T-helper 22 cell (primary cell): ENCODE results near the gene BFSP2.

ENCODE experiments used
- DNase-seq: peaks from one replicate; pipeline ENCODE4 v3.0.0-alpha.2; 2020; ENCODE audit warnings: low read depth

BFSP2 gene

GRCh38 chr3:133383741-133384140 lies 16.1 kb upstream of the BFSP2 start:
- DNase-seq = no peak

GRCh38 chr3:133384331-133385027 lies 15.4 kb upstream of the BFSP2 start:
- no peak for DNase-seq

DNA sequence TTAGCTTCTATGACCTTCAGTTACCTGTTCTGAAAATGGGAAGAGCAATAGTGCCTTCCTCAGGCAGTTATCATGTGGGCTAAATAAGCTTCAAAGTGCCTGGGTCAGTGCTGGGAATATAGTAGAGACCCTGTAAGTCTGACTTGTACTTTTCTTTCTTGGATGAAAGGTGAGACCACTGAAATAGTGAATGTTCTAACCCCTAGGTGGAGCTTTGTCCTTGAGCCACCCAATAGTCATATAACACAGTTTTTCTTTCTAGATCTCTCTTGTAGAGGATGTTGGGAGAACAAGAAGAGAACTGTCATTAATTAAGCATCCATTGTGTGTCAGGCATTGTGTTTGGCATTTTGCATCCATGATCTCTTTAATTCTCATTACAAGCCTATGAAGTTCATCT lies 13.0 kb upstream of the BFSP2 start:
- DNase-seq = no peak

DNA sequence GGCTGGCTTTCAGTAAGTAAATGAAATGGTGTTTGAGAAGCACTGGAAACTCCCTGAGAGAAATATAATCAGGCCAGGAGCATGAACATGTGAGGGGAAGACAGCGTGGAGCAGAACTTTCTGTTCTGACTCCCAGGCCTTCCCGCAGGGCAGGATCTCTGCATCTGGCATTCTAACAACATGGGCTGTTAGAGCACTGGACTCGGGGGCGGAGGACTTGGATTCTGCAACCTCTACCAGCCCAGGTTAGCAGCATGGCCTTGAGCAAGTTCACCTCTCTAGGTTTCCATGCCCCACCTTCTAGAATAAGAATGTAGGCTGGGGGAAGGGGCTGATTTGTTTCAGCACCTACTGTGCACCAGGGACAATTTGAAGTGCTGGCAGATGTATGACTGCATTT lies 12.5 kb upstream of the BFSP2 start:
- DNase-seq = no peak

DNA sequence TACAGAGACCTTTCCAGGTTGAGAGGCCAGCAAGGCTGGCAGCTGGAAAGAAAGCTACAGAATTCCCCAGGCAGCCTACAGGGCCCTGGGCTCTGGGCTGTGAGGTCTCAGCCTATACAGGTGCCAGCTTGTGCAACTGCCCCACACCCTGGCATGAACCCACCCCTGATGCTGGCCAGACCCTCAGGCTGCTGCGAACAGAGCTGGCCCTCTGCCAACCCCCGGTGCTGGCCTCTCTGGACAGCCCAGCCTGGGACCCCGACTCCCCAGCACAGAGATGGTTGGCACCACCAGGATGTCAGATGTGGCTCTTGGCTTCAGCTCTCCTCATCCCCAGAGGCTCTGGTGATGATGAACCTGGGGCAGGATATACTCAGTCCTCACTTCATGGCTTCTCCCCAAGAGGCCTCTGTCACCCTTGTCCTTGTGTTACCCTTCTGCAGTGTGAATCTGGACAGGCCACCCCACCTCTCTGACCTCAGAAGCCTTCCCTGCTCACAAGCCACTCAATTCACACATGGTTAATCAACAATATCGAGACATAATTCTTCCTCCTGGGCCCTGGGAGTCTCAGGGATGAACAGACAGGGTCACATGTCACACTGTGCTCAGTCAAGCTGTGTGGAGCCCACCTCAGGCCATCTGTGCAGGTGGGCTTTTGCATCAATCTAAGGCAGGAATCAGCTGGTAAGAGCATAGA lies 11.0 kb upstream of the BFSP2 start:
- no peak for DNase-seq

- no peak for DNase-seq
Measured at GRCh38 chr3:133390715-133391114, 9.1 kb upstream of the BFSP2 start.

- no peak for DNase-seq
Measured at GRCh38 chr3:133393204-133393603, 6.7 kb upstream of the BFSP2 start.

DNA sequence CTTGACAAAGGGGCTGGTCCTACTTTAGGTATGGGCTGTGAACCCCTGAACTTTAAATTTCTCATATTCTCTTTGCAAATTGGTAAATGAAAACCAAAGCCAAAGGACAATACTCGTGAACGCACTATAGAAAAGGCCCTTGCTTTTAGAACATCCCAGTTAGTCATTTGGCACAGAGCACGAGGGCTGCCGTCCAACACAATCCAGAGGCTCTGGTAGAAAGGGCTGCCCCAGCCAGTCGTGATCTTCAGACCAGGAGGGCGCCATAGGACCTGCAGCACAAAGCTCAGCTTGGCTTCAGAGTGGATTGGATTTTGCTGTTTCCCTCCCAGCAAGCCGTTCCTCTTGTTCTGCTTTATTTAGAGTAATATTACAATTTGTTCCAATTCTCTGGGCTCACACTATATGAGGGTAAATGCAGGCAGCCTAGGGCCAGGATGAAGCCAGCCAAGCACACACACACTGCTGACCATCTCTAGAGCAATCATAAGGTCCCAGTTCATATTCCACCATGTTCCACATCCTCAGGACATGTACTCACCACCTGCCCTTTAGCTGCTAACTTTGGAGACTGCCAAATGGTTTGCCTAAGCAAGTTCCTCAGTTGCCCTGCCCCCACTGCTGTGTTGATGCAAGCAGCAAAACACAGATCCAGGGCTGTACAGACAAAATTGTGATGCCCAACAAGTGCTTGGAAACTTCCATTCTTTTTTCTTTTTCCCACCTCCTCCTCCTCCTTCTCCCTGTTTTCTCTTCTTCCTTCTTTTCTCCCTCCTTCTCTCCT lies 6.0 kb upstream of the BFSP2 start:
- DNase-seq = no peak

GRCh38 chr3:133394561-133395311 lies 5.1 kb upstream of the BFSP2 start:
- DNase-seq = no peak

DNA sequence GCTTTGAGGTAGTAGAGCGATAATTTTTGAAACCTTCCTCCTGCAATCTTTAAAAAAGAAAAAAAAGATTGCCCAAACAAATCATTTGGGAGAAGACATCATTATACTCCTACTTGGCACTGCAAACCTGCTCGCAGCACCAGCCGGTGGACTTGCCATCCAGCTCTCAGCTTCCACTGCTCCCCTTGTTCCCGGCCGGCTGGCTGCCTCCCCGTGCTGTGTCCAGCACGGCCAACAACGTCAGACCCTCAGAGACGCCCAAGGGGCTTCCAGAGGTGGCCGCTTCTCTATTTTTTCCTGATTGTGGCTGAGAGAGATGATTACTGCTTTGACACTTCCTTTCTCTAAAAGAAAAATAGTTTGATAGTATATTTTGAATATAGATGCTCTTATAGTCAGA lies 3.0 kb upstream of the BFSP2 start:
- no peak for DNase-seq

DNA sequence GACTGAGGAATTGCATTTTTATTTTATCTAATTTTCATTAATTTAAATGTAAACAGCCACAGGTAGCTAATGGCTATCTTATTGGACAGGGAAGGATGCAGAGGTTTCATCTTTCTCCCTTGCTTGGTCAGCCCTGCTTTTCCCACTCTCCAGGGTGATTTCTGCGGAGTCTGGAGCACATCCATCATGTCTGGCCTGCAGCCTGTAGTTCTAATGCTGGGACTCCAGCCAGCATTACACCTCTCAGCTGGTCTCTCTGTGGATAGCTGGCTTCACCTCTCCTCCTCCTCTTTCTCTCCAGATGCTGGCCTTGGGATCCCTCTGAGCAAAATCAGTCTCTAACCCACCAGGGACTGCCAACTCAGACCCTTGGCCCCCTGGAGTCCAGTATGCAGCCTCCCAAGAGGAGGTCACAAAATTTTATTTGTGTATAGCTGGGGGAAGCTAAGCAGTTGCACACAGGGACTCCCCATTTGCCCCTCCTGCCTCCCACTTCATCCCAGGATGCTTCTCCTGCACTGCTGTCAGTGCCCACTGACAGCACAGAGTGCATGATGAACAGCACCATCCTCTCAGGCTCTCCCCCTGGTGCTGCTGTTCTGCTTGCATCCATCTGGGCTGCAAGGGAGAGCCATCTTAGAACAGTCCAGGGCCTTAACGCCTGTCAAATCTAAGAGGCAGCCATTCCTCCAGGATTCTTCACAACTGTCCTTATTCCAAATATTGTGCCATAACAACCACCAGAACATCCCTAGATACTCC lies 1.7 kb downstream of the BFSP2 start:
- DNase-seq = no peak

- DNase-seq = no peak
Measured at GRCh38 chr3:133404920-133405319, 5.1 kb downstream of the BFSP2 start.

DNA sequence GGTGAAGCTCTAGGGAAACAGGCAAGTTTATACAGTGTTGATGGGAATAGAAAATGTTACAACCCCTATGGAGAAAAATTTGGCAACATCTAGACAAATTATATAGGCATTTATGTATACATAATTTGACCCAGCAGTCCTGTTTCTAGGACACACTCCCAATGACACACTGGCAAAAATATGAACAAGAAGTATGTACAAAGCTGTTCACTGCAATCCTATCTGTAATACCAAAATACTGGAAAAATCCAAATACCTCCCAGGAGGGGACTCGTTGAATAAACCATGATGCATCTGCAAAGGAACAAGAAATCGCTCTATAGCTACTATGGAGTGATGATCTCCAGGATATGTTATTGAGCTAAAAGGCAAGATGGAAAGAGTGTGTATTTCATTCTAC lies 8.5 kb downstream of the BFSP2 start:
- no peak for DNase-seq

GRCh38 chr3:133408961-133409360 lies 9.1 kb downstream of the BFSP2 start:
- no peak for DNase-seq

GRCh38 chr3:133410191-133410892 lies 10.5 kb downstream of the BFSP2 start:
- DNase-seq = no peak

DNA sequence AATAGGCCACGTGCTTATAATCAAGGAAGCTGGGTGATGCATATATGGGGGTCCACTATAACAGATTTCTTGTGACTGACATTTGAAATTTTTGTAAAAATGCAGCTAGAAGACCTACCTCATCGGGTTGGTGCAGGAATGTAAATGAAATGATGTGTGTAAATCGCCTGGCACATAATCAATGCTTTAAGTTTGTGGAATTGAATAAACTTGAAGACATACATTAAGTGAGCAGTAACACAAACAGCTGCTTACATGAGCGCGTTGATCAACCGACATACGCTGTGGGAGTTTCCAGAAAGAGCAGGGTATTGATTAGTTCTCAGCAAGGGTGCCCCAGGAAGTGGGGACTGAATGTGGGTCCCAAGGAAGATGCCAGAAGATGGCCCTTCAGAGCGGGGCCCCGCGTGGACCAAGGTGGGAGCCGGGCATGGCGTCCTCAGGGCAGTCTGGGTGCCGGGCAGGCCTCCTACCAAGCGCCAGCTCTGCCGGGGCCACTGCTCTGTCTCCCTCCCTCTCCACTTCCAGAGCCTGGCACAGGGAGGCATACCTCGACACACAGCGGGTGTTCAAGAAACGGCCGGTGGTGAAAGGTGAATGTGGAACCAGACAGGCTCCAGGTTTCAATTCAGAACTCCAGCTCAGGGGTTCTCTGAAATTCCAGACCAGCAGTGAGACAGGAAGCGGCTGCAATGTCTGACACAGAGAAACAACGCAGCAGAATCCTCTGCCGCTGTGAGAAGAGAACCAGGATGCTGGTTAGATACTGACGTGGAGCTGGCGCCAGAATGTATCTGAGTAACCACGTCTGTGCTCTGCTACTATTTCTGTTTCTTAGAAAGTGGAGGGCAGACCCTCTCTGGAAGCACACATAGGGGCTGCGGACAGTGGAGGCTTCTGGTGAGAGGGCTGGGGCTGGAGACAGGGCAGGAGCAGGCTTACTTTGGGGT lies 12.6 kb downstream of the BFSP2 start:
- no peak for DNase-seq

DNA sequence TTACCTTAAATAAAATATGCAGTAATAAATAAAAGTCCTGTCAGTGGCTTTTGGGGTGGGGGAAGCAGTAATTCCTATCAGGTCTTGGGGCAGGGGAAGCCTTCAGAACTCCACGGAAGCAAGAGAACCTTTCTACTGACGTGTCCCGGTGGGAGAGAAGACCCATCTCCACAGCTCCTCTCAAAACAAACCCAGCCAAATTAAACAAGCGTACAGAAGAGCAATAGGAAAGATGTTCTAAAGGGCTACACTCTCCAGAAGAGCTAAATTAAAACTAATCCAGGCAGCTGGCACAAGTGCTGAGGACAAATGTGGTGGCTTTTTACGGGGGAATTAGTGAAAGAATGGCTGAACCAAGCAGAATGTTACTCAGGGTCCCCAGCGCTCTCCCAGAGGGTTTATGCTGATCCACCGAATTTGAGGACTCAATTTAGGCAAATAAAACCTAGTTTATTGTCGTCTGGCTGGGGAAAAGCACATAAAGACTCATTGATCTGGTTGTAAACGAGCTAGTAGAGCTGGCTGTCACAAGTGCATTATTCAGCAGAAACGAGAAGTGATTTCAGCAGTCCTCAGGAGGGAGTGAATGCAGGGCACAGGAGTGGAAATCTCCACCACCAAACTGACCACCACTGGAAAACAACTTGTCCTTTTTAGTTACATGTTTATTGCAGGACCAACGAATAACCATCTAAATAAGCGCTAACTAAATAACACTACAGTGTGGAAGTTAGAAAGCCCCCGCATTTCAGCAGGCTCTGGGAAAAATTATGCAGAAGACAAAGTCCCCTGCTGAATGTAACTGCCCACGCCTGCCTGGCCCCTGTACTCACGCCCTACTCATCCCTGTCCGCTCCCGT lies 13.5 kb downstream of the BFSP2 start:
- no peak for DNase-seq

GRCh38 chr3:133414021-133414392 lies 14.2 kb downstream of the BFSP2 start:
- DNase-seq = no peak

- DNase-seq = no peak
Measured at GRCh38 chr3:133418361-133418760, 18.5 kb downstream of the BFSP2 start.
